Activated CD8-positive, alpha-beta T cell treated with anti-CD3 and anti-CD28 coated beads, Interleukin-2, amount 10 ng/mL, durations not matched to agents 7 days and 5 days (primary cell): ENCODE results near the gene NSD2. TPM values are rescaled to one million over a fixed set of nuclear protein-coding genes. Genes with fewer than 3 reads are reported as not detected.
A peak's percentile ranks its signal among the peaks of the same experiment; 100 is the strongest.

Experiments used
- ATAC-seq: fragments of 150-1000 bp; cut with Tn5 transposase; one replicate; pipeline ENCODE4 v1.10.0; 2021; ENCODE audit warnings: moderate library complexity
- CTCF ChIA-PET: fragments of 350-600 bp; sonication (Branson Sonifier 250); formaldehyde crosslinking; loops from one replicate; lab custom pipeline; 2021; ENCODE audit warnings: antibody characterized with exemption; lab: Charles Lee
- POLR2A ChIA-PET: fragments of 350-600 bp; sonication (Branson Sonifier 250); formaldehyde crosslinking; loops from one replicate; lab custom pipeline; 2021; ENCODE audit warnings: antibody characterized with exemption; lab: Charles Lee
- DNase-seq: peaks from one replicate; pipeline ENCODE4 v3.0.0-alpha.2; 2020
- H3K27ac Mint-ChIP-seq: one replicate; pipeline ENCODE4 v1.8.0; 2021; ENCODE audit warnings: mild to moderate bottlenecking, mixed read lengths
- H3K27me3 Mint-ChIP-seq: one replicate; pipeline ENCODE4 v1.8.0; 2021; ENCODE audit warnings: low read depth, mixed read lengths
- H3K36me3 Mint-ChIP-seq: one replicate; pipeline ENCODE4 v1.8.0; 2021; ENCODE audit warnings: low read depth, mixed read lengths
- H3K4me1 Mint-ChIP-seq: one replicate; pipeline ENCODE4 v1.8.0; 2021; ENCODE audit warnings: low read depth, mixed read lengths
- H3K4me3 Mint-ChIP-seq: one replicate; pipeline ENCODE4 v1.8.0; 2021; ENCODE audit warnings: mild to moderate bottlenecking, mixed read lengths
- H3K9me3 Mint-ChIP-seq: one replicate; pipeline ENCODE4 v1.8.0; 2022; ENCODE audit warnings: mixed read lengths; ENCODE audit not compliant: insufficient read depth
- total RNA-seq, 2 experiments: library from RNA; stranded (reverse); gene quantifications; one replicate each; pipeline ENCODE4 v1.2.3, GENCODE V29; 2021

Gene NSD2
- total RNA-seq, 2 experiments from 2014 or later: 287 to 290 TPM

DNA sequence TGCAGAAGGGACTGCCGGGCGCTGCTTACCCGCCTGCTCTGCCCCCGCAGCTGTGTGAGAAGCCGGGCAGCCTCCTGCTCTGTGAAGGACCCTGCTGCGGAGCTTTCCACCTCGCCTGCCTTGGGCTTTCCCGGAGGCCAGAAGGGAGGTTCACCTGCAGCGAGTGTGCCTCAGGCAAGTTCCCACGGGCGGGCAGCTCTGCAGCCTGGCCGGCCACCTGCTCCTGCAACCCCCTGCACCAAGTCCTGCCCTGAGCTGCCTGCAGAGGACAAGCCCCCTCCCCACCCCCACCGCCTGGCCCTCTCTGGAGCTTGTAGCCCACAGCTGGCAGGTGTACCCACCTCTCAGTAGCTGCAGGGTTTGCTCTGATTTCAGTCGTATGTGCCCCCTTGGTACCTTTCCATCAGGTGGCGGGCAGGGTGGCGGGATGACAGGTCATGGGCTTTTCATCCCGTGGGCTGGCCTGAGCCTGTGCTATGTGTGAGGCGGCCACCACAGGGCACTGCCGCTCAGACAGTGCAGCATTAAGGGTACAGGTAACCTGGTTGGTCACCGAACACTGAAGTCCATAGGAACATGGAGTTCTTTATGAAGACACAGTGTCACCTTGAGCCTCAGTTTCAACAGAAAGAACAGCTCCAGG lies 81.0 kb downstream of the NSD2 start:
- CTCF ChIA-PET: interaction anchor here (0.5 kb wide), 1 partner anchor 31 kb away, joined by 3 read pairs; no protein-coding TSS in a partner anchor
- no peaks in the 10 kb centered on the region for H3K9me3 Mint-ChIP-seq
- H3K4me3 Mint-ChIP-seq: no peak overlapping the region
- POLR2A ChIA-PET: no interaction called here
- no peaks in the 10 kb centered on the region for H3K27me3 Mint-ChIP-seq
- no peak for DNase-seq
- H3K27ac Mint-ChIP-seq: no peak overlapping the region
- H3K4me1 Mint-ChIP-seq: peaks cover 8% of the 10 kb centered on the region
- peaks cover 69% of the 10 kb centered on the region for H3K36me3 Mint-ChIP-seq
- ATAC-seq: no peak

DNA sequence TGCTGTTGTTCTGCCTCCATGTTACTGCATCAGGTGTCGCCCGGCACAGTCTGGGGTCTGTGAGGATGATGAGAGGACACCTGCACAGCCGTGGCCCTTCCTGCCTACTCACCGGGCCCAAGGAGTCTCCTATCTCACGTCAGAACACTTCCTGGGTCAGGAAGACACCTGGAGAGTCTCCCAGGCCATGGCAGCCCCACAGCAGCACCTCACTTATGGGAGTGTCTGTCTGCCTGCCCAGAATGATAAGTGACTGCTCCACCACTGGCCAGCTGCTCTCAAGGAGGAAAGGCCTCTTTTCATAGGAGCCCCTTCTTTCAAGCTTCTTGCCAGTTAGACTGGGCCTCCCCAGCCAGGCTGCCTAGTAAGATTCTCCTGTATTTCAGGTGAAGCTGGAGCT lies 81.5 kb downstream of the NSD2 start:
- POLR2A ChIA-PET: no interaction called here
- CTCF ChIA-PET: interaction anchor here (0.5 kb wide), 1 partner anchor 31 kb away, joined by 3 read pairs; no protein-coding TSS in a partner anchor
- DNase-seq (no peak), ATAC-seq (no peak)
- Mint-ChIP-seq H3K9me3 (no peaks in the 10 kb centered on the region), H3K4me3 (no peak overlapping the region), H3K27ac (no peak overlapping the region), H3K4me1 (peaks cover 8% of the 10 kb centered on the region), H3K36me3 (peaks cover 71% of the 10 kb centered on the region), H3K27me3 (no peaks in the 10 kb centered on the region)

DNA sequence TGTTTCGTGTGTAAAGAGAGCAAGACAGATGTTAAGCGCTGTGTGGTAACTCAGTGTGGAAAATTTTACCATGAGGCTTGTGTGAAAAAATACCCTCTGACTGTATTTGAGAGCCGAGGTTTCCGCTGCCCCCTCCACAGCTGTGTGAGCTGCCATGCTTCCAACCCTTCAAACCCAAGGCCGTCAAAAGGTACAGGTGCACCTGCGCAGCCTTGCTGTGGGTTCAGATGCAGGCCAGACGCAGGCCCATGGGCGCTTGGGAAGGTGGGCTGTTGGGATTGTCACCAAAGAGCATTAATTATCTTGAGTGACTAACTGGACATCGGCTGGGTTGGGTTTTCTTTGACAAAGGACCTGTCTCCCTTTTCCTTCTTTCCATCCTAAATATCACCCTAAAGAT lies 82.1 kb downstream of the NSD2 start:
- peaks cover 71% of the 10 kb centered on the region for H3K36me3 Mint-ChIP-seq

DNA sequence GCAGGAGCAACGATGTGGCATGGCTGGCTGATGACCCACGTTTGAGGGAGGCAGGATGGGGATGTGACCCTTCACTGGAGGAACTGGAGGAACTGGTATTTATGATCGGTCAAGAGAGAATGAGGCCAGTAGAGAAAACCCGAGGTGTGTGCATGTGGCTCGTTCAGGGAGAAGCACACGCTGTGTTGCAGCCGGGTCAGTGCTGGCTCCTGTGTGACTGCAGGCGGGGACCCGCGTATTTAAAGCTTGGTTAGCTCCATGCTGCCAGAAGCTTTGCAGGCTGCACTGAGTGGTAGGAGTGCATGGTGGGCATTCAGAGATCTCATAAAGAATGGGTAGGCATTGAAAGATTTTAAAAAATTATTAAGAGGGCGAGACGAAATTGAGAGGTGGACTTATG lies 85.4 kb downstream of the NSD2 start:
- Mint-ChIP-seq H3K36me3 (peaks cover 73% of the 10 kb centered on the region), H3K27ac (no peak overlapping the region), H3K27me3 (no peaks in the 10 kb centered on the region), H3K9me3 (no peaks in the 10 kb centered on the region), H3K4me3 (no peak overlapping the region), H3K4me1 (no peaks in the 10 kb centered on the region)
- POLR2A ChIA-PET: no interaction called here
- no peak for ATAC-seq
- DNase-seq: no peak
- CTCF ChIA-PET: no interaction called here

More for the DNA sequence above, 82.1 kb downstream of the NSD2 start:
- DNase-seq: no peak
- Mint-ChIP-seq H3K27ac (no peak overlapping the region), H3K27me3 (no peaks in the 10 kb centered on the region), H3K4me3 (no peak overlapping the region), H3K9me3 (no peaks in the 10 kb centered on the region), H3K4me1 (peaks cover 8% of the 10 kb centered on the region)
- ChIA-PET POLR2A (no interaction called here), CTCF (no interaction called here)
- no peak for ATAC-seq

DNA sequence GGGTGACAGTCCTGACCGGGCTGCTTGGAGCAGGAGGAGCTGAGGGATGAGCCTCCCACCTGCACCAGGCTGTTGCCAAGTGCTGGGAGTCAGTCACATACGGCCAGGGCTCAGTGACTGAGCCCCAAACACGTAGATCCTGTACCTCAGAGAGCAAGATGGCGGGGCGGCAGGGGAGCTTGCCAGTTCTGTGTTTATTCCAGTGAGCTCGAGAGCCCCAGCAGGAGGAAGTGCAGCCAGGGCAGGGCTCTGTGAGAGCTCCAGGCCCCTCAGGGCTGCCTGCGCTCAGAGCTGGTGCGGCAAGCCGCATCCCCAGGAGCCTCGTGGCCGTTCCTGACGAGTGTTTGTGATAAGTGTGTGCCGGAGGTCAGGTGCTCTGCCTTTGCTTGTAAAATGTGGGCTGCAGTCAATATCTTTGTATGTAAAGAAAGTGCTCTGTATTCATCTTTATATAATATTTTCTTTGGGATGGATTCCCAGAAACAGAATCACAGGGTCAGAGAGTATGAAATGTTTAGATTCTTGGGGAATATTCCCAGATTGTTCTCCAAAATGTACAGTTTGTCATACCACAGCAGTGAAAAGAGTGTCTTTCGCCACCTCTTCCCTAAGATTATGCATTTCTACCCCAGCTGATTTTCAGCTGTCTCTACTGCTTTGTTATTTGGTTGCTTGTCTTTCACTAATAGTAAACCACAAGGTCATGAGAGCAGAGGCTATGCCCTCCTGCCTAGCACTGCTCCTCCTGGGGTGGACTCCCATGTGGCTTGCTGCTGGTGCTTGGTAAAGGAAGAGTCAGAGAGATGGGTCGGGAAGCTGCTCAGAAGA lies 87.3 kb downstream of the NSD2 start:
- POLR2A ChIA-PET: no interaction called here
- CTCF ChIA-PET: interaction anchor here (0.7 kb wide), 1 partner anchor 52 kb away, joined by 3 read pairs; no protein-coding TSS in a partner anchor
- ATAC-seq: no peak
- peaks cover 83% of the 10 kb centered on the region for H3K36me3 Mint-ChIP-seq
- no peaks in the 10 kb centered on the region for H3K27me3 Mint-ChIP-seq
- H3K4me3 Mint-ChIP-seq: no peak overlapping the region
- peak overlapping the region; percentile 25 for H3K27ac Mint-ChIP-seq
- H3K9me3 Mint-ChIP-seq: no peaks in the 10 kb centered on the region
- no peaks in the 10 kb centered on the region for H3K4me1 Mint-ChIP-seq
- no peak for DNase-seq

DNA sequence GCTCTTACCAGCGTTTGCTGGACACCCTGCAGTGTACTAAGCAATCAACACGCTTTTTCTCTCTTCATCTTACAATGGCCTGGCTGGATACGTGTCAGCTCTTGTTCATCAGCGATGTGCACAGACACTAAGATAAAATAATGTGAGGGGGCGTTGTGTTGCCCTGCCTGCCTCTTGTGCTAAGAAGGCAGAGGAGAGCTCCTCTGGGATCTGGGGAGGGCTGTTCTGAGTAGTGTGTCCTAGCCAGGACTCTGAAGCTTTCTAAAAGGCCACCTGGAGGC lies 87.9 kb downstream of the NSD2 start:
- no peak overlapping the region for H3K27ac Mint-ChIP-seq
- H3K9me3 Mint-ChIP-seq: no peaks in the 10 kb centered on the region
- H3K4me3 Mint-ChIP-seq: no peak overlapping the region
- ChIA-PET POLR2A (no interaction called here), CTCF (no interaction called here)
- no peaks in the 10 kb centered on the region for H3K27me3 Mint-ChIP-seq
- H3K36me3 Mint-ChIP-seq: peaks cover 86% of the 10 kb centered on the region
- DNase-seq: no peak
- H3K4me1 Mint-ChIP-seq: no peaks in the 10 kb centered on the region
- ATAC-seq: no peak

DNA sequence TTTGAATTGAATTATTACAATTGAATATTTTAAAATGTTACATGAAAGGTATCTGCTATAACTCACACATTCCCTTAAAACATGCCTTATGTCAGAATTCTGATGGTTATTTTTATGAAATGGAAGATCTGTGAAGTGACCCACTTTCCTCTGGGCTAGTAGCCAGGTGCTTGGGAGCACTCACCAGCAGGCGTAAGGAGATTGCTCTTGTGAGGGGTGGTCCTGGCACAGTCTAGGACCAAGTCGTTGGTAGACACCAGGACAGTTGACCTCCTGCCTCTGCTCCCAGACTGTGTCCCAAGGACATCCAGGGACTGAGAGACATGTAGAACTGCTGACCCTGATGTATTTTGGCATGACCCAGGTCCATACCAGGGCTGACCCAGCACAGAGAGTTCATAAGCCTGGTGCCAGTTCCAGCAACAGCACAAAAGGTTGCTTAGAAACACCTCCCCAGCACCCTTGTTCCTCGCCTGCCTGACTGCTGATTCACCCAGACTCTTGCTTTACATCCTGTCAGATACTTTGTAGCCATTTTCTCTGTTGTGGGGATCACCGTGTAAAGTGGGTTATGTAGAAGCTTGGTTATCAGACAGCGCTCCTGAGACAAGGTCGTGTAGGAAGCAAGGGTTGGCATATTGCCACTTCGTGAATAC lies 89.1 kb downstream of the NSD2 start:
- no peaks in the 10 kb centered on the region for H3K27me3 Mint-ChIP-seq
- DNase-seq (no peak), ATAC-seq (no peak)
- no peaks in the 10 kb centered on the region for H3K9me3 Mint-ChIP-seq
- peaks cover 87% of the 10 kb centered on the region for H3K36me3 Mint-ChIP-seq
- H3K4me1 Mint-ChIP-seq: no peaks in the 10 kb centered on the region
- no peak overlapping the region for H3K4me3 Mint-ChIP-seq
- POLR2A ChIA-PET: no interaction called here
- CTCF ChIA-PET: no interaction called here
- no peak overlapping the region for H3K27ac Mint-ChIP-seq

DNA sequence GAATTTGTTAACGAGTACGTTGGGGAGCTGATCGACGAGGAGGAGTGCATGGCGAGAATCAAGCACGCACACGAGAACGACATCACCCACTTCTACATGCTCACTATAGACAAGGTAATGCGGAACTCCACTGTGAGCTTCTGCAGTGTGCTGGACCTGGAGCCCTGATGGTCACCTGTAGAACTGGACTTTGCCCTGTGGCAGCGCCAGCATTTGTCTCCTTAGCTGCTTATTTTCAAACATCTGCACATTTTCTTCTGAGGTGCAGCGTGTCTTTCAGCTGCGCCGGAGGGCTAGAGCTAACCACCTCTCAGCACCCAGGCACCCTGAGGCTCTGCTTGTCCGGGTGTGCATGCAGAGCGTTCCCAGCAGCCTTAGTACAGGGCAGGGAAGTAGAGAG lies 89.8 kb downstream of the NSD2 start:
- no peak overlapping the region for H3K27ac Mint-ChIP-seq
- no peak overlapping the region for H3K4me3 Mint-ChIP-seq
- no peaks in the 10 kb centered on the region for H3K27me3 Mint-ChIP-seq
- DNase-seq: no peak
- POLR2A ChIA-PET: no interaction called here
- CTCF ChIA-PET: interaction anchor here (1.5 kb wide), 1 partner anchor 24 kb away, joined by 4 read pairs; no protein-coding TSS in a partner anchor
- no peaks in the 10 kb centered on the region for H3K9me3 Mint-ChIP-seq
- no peak for ATAC-seq
- H3K36me3 Mint-ChIP-seq: peaks cover 87% of the 10 kb centered on the region
- H3K4me1 Mint-ChIP-seq: no peaks in the 10 kb centered on the region

DNA sequence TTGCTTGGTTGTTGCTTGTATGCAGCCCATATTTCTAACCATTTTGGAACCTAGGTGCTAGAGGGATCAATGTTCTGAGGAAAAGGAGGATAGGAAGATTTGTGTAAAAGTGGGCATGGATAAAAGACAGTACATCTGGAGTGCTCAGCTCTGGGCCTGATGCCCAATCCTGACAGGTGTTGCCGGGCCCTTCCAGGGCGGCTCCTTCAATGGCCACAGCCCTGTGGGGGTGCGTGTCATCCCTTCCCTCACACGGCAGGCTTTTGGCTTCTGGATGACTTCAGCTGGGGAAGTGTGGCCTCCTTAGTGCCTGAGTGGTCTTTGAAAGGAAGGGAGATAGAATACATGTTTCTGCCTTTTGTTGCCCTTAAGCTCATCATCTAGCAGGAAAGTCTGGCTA lies 90.4 kb downstream of the NSD2 start:
- DNase-seq: no peak
- Mint-ChIP-seq H3K4me1 (no peaks in the 10 kb centered on the region), H3K36me3 (peaks cover 86% of the 10 kb centered on the region), H3K9me3 (no peaks in the 10 kb centered on the region), H3K4me3 (no peak overlapping the region), H3K27me3 (no peaks in the 10 kb centered on the region), H3K27ac (no peak overlapping the region)
- POLR2A ChIA-PET: no interaction called here
- CTCF ChIA-PET: interaction anchor here (1.5 kb wide), 1 partner anchor 24 kb away, joined by 4 read pairs; no protein-coding TSS in a partner anchor
- ATAC-seq: no peak

DNA sequence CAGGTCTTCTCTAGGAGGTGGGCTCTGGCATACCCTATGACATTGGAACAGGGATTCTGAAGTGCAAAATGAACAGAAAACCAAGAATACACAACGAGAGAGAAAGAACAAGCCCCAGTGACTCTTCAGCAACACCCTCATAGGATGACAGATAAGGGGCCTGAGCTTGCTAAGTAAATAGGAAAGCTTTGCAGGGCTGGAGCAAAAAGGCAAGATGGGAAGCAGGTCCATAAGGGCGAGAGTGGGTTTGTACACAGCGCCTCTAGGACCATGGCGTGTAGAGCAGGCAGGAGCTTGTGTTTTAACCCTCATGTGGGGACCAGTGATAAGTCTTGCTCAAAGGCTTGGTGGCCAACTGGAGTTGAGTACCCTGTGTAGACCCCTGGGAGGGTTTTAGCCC lies 91.8 kb downstream of the NSD2 start:
- H3K27ac Mint-ChIP-seq: peak overlapping the region; percentile 35
- H3K4me3 Mint-ChIP-seq: no peak overlapping the region
- H3K9me3 Mint-ChIP-seq: no peaks in the 10 kb centered on the region
- H3K36me3 Mint-ChIP-seq: peaks cover 86% of the 10 kb centered on the region
- ChIA-PET CTCF (interaction anchor here (1.5 kb wide), 1 partner anchor 26 kb away, joined by 4 read pairs; no protein-coding TSS in a partner anchor), POLR2A (no interaction called here)
- no peaks in the 10 kb centered on the region for H3K27me3 Mint-ChIP-seq
- ATAC-seq (no peak), DNase-seq (no peak)
- H3K4me1 Mint-ChIP-seq: no peaks in the 10 kb centered on the region

DNA sequence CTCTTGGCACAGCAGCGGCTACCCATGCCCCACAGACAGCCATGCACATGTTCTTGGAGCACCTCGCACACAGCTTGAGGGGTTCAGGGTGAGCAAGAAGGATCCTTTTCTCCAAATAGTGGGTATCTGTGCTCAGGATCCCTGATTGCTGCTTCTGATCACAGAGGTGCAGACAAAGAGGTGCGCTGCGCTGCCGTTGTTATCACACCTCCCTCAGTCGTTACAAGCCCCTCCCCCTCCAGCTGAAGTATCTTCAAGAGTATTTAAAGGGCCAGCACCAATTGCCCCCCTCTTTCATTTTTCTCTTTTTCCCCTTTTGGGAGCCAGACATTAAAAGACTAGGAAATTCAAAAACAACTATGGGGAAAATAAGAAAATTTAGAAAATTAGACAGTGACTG lies 93.2 kb downstream of the NSD2 start:
- no peak for DNase-seq
- no peaks in the 10 kb centered on the region for H3K9me3 Mint-ChIP-seq
- H3K4me1 Mint-ChIP-seq: no peaks in the 10 kb centered on the region
- no peak overlapping the region for H3K4me3 Mint-ChIP-seq
- no peaks in the 10 kb centered on the region for H3K27me3 Mint-ChIP-seq
- peaks cover 85% of the 10 kb centered on the region for H3K36me3 Mint-ChIP-seq
- POLR2A ChIA-PET: no interaction called here
- no peak for ATAC-seq
- H3K27ac Mint-ChIP-seq: no peak overlapping the region
- CTCF ChIA-PET: no interaction called here

DNA sequence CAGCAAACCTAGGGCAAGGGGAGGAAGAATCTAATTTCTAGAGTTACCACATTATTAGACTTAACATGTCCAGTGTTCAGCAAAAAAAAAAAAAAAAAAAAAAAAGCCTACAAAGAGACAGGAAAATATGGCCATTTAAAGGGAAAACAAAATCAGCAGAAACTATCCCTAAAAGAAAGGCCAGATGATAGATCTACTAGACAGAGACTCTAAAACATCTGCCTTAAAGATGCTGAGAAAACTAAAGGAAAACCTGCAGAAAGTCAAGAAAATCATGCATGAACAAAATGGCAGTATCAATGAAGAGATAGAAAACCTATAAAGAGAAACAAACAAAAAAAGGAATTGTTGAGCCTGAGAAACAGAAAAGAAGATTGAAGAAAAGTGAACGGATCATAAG lies 93.8 kb downstream of the NSD2 start:
- H3K27ac Mint-ChIP-seq: no peak overlapping the region
- POLR2A ChIA-PET: no interaction called here
- no peaks in the 10 kb centered on the region for H3K9me3 Mint-ChIP-seq
- DNase-seq: no peak
- ATAC-seq: no peak
- H3K36me3 Mint-ChIP-seq: peaks cover 88% of the 10 kb centered on the region
- CTCF ChIA-PET: no interaction called here
- no peaks in the 10 kb centered on the region for H3K4me1 Mint-ChIP-seq
- H3K27me3 Mint-ChIP-seq: no peaks in the 10 kb centered on the region
- H3K4me3 Mint-ChIP-seq: no peak overlapping the region
